HG02885 (cell line): ENCODE data around the gene SKAP1.

Source experiments
- ATAC-seq: cut with Tn5 transposase; IDR thresholded peaks from one replicate; pipeline ENCODE4 v1.9.1; 2021; ENCODE audit warnings: mild to moderate bottlenecking; ENCODE audit not compliant: unreplicated experiment, poor library complexity

SKAP1 gene

GRCh38 chr17:48335146-48335784 is 94.7 kb downstream of the SKAP1 start:
- no peak for ATAC-seq

- no peak for ATAC-seq
These were observed 96.9 kb downstream of the SKAP1 start for GRCh38 chr17:48333034-48333530.

- no peak for ATAC-seq
These were observed 99.1 kb downstream of the SKAP1 start for GRCh38 chr17:48330887-48331286.

- no peak for ATAC-seq
These were observed 99.6 kb downstream of the SKAP1 start for GRCh38 chr17:48330421-48330820.

- ATAC-seq, result no peak
These were observed 101.6 kb downstream of the SKAP1 start for GRCh38 chr17:48328457-48328856.

GRCh38 chr17:48326310-48326709 is 103.7 kb downstream of the SKAP1 start:
- no peak for ATAC-seq

- no peak for ATAC-seq
These were observed 108.0 kb downstream of the SKAP1 start for GRCh38 chr17:48322060-48322459.

- ATAC-seq, result no peak
These were observed 112.3 kb downstream of the SKAP1 start for GRCh38 chr17:48317732-48318131.

- ATAC-seq, result no peak
These were observed 115.3 kb downstream of the SKAP1 start for GRCh38 chr17:48314716-48315115.

GRCh38 chr17:48313096-48313755 is 116.8 kb downstream of the SKAP1 start:
- no peak for ATAC-seq

- ATAC-seq, result no peak
These were observed 118.7 kb downstream of the SKAP1 start for GRCh38 chr17:48311324-48311723.

GRCh38 chr17:48310748-48311213 is 119.2 kb downstream of the SKAP1 start:
- no peak for ATAC-seq

GRCh38 chr17:48308581-48308980 is 121.4 kb downstream of the SKAP1 start:
- no peak for ATAC-seq

GRCh38 chr17:48307814-48308411 is 122.1 kb downstream of the SKAP1 start:
- no peak for ATAC-seq

- ATAC-seq, result no peak
These were observed 122.8 kb downstream of the SKAP1 start for GRCh38 chr17:48307255-48307654.

- no peak for ATAC-seq
These were observed 129.0 kb downstream of the SKAP1 start for GRCh38 chr17:48301002-48301401.

- no peak for ATAC-seq
These were observed 130.3 kb downstream of the SKAP1 start for GRCh38 chr17:48299760-48300159.

GRCh38 chr17:48297825-48298224 is 132.2 kb downstream of the SKAP1 start:
- ATAC-seq, result no peak

- ATAC-seq, result no peak
These were observed 133.6 kb downstream of the SKAP1 start for GRCh38 chr17:48296453-48296852.

- peak; percentile 48 for ATAC-seq
These were observed 134.4 kb downstream of the SKAP1 start for GRCh38 chr17:48295362-48296288.
